ENCODE data around the gene DMPK.

GRCh38 chr19:45792470-45793177 lies 10.3 kb upstream of the DMPK start, which contains the start of gene DMWD:
- TF ChIP-seq POLR2AphosphoS5 (IDR thresholded peaks at IDR 0.05) = peak; percentile 35 to 53
- peak in 2 of 4 donors; percentile 43 to 72 for TF ChIP-seq POLR2A (IDR thresholded peaks at IDR 0.05)
- TF ChIP-seq CTCF (IDR thresholded peaks at IDR 0.05) = peak in 1 of 6 experiments; percentile 27
- peak in 1 of 4 donors; percentile 23 for TF ChIP-seq EP300 (IDR thresholded peaks at IDR 0.05)
